Measurements from ENCODE around the gene CRB3.
"Not testable (repeated sequence)": the region's sequence is repeated elsewhere in the genome, so short reads cannot be mapped to it uniquely, and the experiment has no call there.

The CRB3 gene

DNA sequence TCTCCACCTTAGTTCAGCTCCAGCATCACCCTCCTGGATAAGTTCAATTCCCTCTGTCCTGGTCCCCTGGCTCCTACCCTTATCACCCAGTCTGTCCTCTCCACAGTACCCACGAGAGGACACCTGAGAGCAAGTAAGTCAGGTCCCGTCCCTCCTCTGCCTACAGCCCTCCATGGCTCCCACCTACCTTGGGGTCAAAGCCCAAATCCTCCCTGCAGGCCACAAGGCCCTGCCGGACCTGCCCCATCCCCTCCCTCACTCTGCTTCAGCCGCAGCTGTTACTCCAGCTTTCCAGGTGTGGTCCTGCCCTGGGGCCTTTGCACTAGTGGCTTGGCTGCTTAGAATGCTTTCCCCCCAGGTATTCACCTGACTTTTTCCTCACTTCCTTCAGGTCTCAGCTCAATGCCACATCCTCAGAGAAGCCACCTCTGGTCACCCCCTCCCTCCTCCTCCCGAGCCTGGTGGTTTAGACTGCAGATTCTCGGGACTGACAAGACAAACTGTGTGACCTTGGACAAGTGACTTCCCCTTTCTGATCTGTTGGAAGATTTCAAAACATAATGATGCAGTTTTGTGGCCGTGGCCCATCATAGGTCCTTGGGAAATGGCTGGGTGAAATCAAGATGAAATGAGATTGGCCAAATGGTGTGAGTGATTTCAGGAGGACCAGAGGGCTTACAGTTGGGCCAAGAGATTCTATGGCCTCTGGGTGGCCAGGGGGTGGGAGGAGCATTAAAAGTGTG lies 34.4 kb downstream of the CRB3 start:
- DNase-seq, result no peak

GRCh38 chr19:6499052-6499790 lies 35.1 kb downstream of the CRB3 start:
- no peak for DNase-seq

DNA sequence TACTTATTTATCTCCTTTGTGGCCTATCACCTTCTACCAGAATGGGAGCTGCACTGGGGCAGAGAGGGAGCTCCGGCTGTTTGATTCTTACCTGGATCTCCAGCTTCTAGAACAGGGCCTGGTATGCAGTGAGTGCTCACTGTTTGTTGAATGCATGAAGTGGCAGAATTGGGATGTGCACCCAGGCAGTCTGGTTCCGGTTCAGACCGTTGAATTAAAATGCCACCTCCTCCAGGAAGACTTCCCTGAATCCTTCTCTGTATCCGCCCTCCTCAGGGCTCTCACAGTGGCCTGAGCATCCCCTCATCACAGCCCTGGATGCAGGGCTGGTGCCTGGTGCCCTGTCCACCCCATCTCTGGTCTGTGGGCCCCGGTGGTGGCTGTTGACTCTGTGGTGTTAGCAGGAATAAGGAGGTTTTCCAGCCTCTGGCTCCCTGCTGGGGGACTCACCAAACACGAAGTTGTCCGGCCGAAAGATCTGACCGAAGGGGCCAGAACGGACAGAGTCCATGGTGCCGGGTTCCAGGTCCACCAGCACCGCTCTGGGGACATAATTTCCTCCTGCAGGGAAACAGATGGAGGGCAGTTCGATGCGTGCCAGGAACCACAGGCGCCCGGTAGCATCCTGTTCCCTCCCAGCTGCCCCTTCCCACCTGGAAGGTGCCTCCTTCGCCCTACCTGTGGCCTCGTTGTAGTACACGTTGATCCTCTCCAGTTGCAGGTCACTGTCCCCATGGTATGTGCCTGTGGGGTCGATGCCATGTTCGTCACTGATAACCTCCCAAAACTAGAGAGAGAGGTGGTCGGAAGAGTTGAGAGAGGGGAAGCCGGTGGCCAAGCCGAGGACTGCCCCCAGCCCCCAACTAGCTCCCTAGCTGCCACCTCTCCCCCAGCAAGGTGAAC lies 37.0 kb downstream of the CRB3 start:
- no peak for DNase-seq

DNA sequence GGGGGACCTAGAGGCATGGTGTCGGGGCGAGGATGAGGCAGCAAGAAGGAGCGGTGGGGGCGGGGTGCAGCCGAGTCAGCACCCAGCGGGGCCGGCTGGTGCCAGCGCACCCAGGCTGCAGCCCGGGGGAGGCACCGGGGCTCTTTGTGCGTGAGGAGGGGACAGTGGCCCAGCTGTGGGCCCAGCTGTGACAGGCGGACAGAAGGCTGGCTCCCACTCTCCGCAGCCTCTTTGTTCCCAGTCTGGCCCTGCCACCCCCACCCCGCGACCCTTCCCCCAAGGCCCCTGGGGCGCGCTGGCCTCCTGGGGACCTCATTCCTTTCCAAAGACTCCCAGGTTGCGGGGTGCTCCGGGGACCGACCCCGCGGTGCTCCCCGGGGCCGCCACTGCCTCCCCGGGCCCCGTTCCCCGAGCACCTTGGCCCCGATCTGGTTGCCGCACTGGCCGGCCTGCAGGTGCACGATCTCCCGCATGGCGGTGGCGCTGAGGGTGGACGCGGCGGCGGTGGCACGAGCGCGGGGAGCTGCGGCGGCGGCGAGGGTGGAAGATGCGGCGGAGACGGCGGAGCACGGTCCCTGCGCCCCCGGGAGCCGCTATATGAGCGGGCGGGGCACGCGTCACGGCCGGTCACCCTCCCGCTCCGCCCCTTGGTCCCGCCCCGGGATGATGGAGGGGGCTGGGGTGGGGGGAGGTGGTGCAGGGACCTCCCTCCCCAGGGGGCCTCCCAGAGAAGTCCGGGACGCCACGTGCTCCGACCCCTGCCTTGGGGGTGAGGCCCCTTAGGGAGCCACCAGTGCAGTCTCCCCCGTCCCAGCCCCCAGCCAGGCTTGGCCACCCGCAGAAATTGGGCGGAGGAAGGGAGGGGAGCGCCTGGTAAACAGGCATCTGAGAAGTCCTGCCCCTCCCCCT lies 37.9 kb downstream of the CRB3 start, which contains the start of gene TUBB4A:
TSS of gene TUBB4A (minus strand) at position 570 of the 909 bp plus-strand sequence. CDS start at position 473, 97 bp downstream.
- DNase-seq, result peak; percentile 24

DNA sequence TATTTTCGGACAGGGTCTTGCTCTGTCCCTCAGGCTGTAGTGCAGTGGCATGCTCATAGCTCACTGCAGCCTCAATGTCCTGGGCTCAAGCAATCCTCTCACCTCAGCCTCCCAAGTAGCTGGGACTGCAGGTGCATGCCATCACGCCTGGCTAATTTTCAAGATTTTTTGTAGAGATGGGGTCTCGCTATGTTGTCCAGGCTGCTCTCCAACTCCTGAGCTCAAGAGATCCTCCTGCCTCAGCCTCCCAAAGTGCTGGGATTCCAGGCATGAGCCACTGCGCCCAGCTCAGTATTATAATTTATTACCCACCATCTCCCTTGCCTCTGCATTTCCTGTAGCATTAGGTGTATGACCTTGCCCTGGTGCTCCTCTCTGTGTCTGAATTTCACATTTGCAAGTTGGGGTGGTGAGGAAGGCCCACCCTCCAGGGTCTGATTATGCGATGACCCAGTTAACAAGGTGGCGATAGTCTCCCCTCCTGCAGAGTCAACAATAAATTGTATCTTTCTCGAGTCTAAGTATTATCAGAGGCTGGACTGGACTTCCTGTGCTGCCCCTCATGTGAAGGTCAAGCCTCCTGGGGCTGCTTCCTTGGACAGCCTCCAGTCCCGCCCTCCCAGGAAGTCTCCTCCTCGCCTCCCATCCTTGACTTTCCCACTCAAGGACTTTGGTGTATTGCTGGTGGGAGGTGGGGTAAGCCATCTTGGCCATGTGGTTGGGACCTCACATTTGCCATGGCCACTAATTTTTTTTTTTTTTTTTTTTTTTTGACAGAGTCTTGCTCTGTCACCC lies 39.5 kb downstream of the CRB3 start:
- DNase-seq, result no peak

- DNase-seq, result not testable (repeated sequence)
Observed at GRCh38 chr19:6508028-6508771, 44.1 kb downstream of the CRB3 start.

DNA sequence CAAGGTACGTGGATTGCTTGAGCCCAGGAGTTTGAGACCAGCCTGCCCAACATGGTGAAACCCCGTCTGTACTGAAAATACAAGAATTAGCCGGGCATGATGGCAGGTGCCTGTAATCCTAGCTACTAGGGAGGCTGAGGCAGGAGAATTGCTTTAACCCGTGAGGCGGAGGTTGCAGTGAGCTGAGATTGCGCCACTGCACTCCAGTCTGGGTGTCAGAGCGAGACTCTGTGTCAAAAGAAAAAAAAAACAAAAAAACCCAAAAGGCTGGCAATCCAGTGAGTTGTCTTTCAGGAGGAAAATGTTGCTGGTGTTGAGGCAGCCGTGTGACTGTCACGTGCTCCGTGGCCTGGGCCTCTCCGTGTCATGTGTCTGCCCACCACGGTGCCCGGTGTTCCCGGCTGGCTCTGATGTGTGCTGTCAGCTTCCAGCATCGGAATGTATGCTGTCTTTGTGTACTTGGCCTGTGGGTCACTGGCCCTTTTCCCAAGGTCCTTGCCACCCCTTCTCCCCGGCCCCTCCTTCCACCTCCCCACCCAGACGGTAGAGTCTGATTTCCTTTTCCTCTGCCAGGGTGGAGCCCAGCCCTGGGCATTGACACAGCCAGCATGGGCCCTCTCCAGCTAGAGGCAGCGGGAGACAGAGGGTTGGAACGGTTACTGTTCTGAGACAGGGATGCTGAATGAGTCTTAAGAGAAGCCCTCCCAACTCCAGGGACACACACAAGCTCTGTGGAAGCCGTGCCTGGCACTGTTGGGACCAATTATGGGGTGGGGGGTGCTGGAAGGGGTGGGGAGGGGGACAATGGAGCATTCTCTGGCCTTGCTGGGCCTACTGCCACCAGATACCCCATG lies 45.3 kb downstream of the CRB3 start:
- DNase-seq, result no peak

DNA sequence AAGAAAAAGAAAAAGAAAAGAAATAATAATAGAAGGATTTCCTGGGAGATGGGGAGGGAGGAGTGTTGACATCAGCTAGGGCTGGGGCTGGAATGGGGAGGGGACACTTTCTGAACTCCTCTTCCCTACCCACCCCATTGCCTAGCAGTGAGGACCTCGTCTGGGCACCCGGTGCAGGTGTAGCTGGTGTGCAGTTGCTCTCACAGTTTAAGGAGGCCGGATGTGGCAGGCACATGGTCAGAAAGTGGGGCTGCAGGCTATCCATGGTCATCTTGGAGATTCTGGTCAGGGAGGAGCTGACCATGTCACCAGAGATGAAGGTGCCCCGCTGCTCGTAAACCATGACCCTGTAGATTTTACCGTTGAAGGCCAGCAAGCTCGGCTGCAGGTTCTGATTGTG lies 46.5 kb downstream of the CRB3 start:
- DNase-seq, result no peak

- no peak for DNase-seq
Observed at GRCh38 chr19:6514089-6514488, 50.0 kb downstream of the CRB3 start.

GRCh38 chr19:6514926-6515544 lies 51.0 kb downstream of the CRB3 start:
- DNase-seq, result no peak

GRCh38 chr19:6516018-6516658 lies 52.1 kb downstream of the CRB3 start:
- DNase-seq, result peak; percentile 40

Measured in activated gamma-delta T cell treated with Interleukin-2 at 50 U/mL for 16 hours (primary cell).